GM21786 (cell line): ENCODE results near the gene INTS6.

Source experiments
- ATAC-seq: cut with Tn5 transposase; IDR thresholded peaks from one replicate; pipeline ENCODE4 v1.9.1; 2021; ENCODE audit not compliant: unreplicated experiment

INTS6 gene

DNA sequence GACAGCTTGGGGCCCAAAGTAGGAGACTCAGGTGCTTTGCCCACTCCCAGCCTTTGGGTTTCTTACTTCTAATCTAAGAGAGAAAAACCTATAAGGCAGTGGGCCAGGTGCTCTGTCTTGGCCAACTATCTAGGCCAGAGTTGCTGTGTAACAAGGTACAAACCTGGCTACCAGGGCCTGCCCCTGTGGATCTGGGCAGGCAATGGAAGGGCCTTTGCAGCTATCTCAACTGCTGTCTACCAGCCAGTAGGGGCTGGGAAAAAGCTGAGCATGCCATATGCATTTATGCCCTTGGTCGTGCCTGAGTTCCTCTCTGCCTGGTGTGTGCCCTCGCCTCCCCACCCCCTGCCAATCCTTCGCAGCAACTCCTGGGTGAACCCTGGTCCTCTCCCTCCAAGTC is 130.0 kb downstream of the INTS6 start:
- no peak for ATAC-seq

GRCh38 chr13:51321836-51322235 is 131.0 kb downstream of the INTS6 start:
- ATAC-seq, result no peak

DNA sequence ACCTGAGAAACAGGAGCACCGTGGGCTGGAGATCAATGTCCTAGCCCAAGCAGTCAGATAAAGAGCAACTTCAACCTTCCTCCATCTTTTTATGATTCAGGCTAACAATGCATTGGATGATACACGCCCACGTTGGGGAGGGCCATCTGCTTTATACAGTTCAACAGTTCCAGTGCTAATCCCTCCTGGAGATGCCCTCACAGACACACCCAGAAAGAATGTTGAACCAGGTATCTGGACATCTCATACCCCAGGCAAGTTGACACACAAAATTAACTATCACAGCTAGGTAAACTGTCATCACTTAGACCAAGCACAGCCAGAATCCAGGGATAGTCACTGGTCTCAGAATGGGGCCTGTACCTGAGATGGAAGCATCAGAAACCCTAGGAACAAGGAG is 134.0 kb downstream of the INTS6 start:
- ATAC-seq, result no peak

DNA sequence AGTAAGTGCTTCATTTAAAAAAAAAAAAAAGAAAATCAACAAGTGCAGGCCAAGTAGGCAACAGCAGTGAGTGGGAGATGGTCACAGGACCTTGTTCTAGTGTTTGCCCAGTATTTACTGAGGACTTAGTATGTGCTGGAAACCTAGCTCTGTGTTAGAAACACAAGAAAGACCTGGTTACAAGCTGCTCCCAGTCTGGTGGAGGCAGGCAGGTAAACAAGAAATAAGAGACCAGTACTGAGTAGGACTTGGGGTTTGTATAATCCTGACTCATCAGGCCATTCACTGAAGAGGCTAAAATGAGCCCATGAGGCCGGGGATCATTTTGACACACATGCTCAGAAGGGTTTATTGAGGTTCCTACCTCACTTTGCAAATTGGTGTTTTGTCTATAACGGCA is 134.8 kb downstream of the INTS6 start:
- no peak for ATAC-seq

GRCh38 chr13:51317262-51317661 is 135.6 kb downstream of the INTS6 start:
- no peak for ATAC-seq

DNA sequence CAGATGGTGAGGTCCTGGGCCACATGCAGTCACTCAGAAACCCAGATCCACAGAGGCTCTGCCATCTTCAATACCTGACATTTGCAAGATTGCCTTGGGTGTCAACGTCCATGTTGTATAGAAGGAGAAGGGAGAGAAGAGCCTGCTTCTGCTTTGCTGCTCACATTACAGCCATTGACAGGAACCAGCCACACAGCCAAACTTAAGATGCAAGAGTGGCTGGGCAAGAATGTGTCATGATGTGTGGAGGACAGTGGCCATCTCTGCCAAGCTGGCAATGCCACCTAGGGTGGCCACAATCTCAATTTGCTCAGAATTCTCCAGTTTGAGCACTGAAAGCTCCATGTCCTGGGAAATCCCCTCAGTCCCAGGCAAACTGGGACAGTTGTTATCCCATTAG is 139.2 kb downstream of the INTS6 start:
- ATAC-seq, result no peak

DNA sequence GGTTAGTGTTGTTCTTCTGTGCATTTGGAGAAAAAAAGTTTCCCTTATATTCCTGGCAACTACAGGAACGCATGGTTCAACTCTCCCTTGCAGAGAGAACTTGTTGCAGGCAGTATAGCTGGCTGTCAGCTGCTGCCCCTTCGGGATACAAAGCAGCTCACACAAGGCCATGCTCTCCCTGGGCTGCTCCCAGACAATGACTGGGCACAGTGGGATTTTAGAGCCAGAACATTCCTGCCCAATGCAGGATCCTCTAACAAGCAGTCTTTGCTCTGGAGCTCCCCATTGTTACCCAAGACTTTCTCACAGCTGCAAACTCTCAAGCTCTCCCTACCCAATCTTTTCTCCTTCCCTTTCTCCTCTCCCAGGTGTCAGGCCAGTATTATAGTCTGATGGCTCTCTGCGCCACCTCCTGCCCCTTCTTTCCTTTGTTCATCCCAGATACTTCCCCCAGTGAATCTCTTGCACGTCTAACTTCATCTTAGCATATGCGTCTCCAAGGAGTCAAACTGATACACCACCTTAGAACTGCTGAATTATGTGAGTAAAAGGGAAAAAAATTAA is 140.8 kb downstream of the INTS6 start:
- ATAC-seq, result no peak
